Measurements from ENCODE around the gene NTM.

NTM gene

DNA sequence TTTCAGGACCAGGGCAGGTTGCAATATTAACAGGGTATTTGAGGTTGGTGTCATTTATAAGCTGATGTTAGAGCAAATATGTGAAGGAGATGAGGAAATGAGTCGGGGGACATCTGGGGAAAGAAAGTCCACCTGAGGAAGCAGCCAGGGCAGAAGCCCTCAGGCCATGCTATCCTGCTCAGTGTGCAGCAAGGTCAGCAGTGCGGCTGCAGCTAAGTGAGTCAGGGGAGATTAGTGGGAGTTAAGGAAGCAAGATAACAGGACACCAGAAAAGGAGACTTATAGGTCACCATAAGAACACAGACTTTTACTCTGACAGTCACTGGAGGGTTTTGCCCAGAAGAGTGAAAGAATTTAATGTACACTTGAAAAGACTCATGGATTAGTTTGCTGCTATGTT is 468.9 kb downstream of the NTM start:
- no peak overlapping the region for H3K4me3 ChIP-seq (ENCODE audit: low read length)
- peak; percentile 27 for DNase-seq (ENCODE audit: low read depth)
- TF ChIP-seq, protein P1, sequence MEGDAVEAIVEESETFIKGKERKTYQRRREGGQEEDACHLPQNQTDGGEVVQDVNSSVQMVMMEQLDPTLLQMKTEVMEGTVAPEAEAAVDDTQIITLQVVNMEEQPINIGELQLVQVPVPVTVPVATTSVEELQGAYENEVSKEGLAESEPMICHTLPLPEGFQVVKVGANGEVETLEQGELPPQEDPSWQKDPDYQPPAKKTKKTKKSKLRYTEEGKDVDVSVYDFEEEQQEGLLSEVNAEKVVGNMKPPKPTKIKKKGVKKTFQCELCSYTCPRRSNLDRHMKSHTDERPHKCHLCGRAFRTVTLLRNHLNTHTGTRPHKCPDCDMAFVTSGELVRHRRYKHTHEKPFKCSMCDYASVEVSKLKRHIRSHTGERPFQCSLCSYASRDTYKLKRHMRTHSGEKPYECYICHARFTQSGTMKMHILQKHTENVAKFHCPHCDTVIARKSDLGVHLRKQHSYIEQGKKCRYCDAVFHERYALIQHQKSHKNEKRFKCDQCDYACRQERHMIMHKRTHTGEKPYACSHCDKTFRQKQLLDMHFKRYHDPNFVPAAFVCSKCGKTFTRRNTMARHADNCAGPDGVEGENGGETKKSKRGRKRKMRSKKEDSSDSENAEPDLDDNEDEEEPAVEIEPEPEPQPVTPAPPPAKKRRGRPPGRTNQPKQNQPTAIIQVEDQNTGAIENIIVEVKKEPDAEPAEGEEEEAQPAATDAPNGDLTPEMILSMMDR (conservative IDR thresholded peaks at IDR 0.05; ENCODE audit: low read depth, low read length), result no peak

DNA sequence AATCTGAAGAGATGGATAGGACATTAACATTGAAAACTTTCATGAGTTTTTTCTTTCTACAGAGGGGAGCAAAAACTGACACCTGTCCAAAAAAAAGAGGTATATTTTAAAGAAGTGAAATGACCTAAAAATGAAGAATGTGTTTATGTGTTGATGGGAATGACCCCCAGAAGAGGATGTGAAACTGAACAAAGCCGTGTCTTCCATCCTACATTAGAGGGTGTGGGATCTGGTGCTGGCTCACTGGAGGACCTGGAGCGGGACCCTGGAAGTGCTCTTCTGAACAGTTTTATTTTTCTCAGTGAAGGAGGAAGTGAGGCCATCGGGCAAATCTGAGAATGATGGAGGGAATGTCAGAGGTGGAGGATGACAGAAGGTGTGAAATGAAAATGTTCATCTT is 470.1 kb downstream of the NTM start:
- H3K4me3 ChIP-seq (ENCODE audit: low read length), result no peak overlapping the region
- TF ChIP-seq, protein P1 (conservative IDR thresholded peaks at IDR 0.05; ENCODE audit: low read depth, low read length), result no peak
- DNase-seq (ENCODE audit: low read depth), result no peak

DNA sequence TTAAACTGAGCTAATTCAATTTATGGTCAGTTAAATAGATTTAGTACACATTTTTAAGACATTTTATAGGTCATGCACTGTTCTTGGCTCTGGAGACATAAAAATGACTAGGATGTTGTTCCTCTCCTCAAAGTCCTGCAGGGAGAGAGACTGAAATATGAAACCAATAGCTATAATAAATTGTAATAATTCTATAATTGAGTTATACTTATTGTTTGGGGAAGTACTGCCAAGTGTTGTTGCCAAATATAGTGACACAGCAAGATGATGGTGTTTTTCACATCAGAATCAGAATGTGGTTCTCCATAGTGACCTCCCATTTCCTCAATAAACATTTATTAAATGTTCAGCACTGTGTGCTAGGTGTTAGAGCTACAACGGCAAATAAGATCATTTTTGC is 470.6 kb downstream of the NTM start:
- no peak for DNase-seq (ENCODE audit: low read depth)
- no peak overlapping the region for H3K4me3 ChIP-seq (ENCODE audit: low read length)
- TF ChIP-seq, protein P1 (conservative IDR thresholded peaks at IDR 0.05; ENCODE audit: low read depth, low read length), result no peak

DNA sequence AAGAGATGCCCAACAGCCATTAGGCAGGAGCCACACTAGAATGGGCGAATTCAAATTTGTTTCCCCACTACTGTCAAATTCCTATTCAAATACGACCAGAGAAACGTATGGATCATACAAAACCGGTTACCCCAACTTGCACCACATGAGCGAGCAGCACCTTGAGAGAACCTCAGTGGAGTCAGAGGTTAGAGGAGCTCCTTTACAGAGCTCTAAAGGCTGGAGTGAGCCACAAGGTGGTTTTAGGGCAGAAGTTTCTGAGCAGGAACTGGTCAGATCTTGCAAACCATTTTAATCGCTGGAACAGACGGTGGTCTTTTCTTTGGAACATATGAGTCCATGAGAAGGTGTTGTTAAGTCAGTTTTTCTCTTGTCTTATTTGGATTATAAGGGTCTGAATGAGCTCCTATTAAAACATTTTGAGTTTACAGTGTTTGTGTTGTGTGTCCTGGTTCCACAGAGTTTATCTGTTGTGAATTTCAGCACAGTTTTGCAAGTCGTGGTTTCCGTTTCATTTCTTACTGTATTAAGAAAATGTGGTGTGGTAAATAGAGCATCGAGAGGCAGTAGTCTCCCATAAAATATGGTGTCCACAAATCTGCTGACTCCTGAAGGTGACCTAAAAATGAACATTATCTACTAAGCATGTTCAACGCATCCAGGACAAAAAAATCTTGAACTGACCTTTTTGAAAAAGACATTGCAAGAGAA is 471.7 kb downstream of the NTM start:
- TF ChIP-seq, protein P1 (conservative IDR thresholded peaks at IDR 0.05; ENCODE audit: low read depth, low read length), result no peak
- H3K4me3 ChIP-seq (ENCODE audit: low read length), result no peak overlapping the region
- no peak for DNase-seq (ENCODE audit: low read depth)

DNA sequence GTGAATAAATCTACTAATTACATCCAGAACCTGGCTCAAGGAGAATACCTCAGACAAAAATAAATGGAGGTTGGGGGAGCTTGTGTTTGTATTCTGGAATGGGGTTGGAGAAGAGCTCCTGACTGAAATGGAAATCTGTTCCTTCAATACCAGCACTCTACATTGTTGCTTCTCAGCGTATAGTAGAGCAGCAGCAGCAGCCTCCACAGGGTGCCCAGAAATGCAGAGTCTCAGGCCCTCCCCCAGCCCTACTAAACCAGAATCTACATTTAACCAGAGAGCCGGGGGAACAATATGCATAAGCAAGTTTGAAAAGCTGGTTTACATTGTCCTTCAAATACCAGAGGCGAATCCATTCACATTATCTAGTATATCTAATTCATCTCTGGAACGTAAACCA is 474.8 kb downstream of the NTM start:
- no peak overlapping the region for H3K4me3 ChIP-seq (ENCODE audit: low read length)
- no peak for DNase-seq (ENCODE audit: low read depth)
- TF ChIP-seq, protein P1 (conservative IDR thresholded peaks at IDR 0.05; ENCODE audit: low read depth, low read length), result no peak

DNA sequence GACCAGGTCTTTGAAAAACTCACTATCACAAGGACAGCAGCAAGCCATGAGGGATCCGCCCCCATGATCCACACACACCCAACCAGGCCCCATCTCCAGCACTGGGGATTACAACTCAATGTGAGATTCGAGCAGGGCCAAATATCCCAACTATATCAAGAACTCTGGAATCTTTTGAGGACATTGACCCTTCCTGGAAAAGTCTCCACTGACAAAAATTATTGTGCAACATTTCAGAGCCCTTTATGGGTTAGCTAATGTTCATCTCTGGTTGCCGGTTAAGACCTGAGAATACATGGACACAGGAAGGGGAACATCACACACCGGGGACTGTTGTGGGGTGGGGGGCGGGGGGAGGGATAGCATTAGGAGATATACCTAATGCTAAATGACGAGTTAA is 479.1 kb downstream of the NTM start:
- DNase-seq (ENCODE audit: low read depth), result no peak
- no peak overlapping the region for H3K4me3 ChIP-seq (ENCODE audit: low read length)
- TF ChIP-seq, protein P1 (conservative IDR thresholded peaks at IDR 0.05; ENCODE audit: low read depth, low read length), result no peak

DNA sequence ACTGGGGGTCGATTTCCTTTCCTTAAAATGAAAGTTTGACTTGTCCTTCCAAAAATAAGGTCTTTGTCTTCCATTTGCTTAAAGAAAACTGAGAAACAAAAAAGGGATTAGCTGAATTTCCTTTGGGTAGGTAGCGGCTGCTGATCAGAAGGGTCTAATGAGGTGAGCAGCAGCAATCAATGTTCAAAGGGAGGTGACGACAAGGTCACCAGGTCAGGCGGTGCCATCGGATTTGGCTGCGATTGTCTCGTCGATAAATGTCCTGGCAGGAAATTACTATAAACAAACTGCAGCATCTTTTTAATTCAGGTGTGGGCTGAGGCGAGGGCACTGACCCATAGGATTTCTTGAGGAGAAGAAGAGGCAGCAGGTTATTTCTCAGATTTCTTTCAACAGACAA is 480.1 kb downstream of the NTM start:
- no peak overlapping the region for H3K4me3 ChIP-seq (ENCODE audit: low read length)
- TF ChIP-seq, protein P1 (conservative IDR thresholded peaks at IDR 0.05; ENCODE audit: low read depth, low read length), result no peak
- no peak for DNase-seq (ENCODE audit: low read depth)
